HEK293T (cell line): ENCODE measurements around the gene MINDY4.

Experiments used
- ARNT ChIP-seq: fragments of 450-650 bp; IDR thresholded peaks from 2 replicates; pipeline ENCODE4 v1.6.1; 2017; ENCODE audit warnings: mild to moderate bottlenecking
- BHLHE40 ChIP-seq: fragments of 450-650 bp; IDR thresholded peaks from 2 replicates; pipeline ENCODE4 v1.6.1; 2016; ENCODE audit warnings: mild to moderate bottlenecking, moderate library complexity, borderline replicate concordance
- FOXK2 ChIP-seq: fragments of 450-650 bp; IDR thresholded peaks from 2 replicates; pipeline ENCODE4 v1.6.1; 2016; ENCODE audit warnings: mild to moderate bottlenecking
- FOXM1 ChIP-seq: fragments of 450-650 bp; IDR thresholded peaks from 2 replicates; pipeline ENCODE4 v1.6.1; 2017; ENCODE audit warnings: mild to moderate bottlenecking, borderline replicate concordance
- L3MBTL2 ChIP-seq: fragments of 450-650 bp; conservative IDR thresholded peaks from 2 replicates; pipeline ENCODE4 v1.6.1; 2016; ENCODE audit warnings: mild to moderate bottlenecking
- PKNOX1 ChIP-seq: fragments of 450-650 bp; IDR thresholded peaks from 2 replicates; pipeline ENCODE4 v1.6.1; 2016
- SP1 ChIP-seq: fragments of 450-650 bp; IDR thresholded peaks from 2 replicates; pipeline ENCODE4 v1.6.1; 2017
- SUZ12 ChIP-seq: fragments of 450-650 bp; IDR thresholded peaks from 2 replicates; pipeline ENCODE4 v1.6.1; 2016; ENCODE audit warnings: mild to moderate bottlenecking

- TF ChIP-seq BHLHE40 (no peak), FOXM1 (no peak), PKNOX1 (no peak), SP1 (no peak), SUZ12 (no peak), L3MBTL2 (no peak), ARNT (no peak), FOXK2 (no peak)
These were observed 158.5 kb downstream of the MINDY4 start for GRCh38 chr7:30929686-30930085.
